ENCODE data around the gene SLC6A1.

DNA sequence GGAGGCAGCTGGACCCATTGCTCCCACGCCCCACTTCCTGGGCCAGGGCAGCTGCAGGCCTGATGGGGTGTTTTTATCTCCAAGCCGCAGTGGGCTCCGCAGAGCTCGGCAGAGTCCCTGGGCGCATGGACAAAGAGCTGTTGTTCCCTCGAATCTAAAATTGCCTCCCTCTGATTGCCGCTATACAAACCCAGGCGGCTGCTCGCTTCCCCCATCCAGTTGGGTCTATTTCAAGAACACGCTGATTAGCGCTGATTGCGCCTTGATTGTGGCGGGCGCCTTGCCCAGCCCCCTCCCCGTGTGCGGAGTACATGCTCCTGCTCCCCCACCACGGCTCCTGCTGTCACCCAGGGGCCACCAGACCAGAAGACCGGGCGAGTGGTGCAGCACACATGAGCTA, 43.4 kb upstream of the SLC6A1 start:
- TF ChIP-seq, protein P1, sequence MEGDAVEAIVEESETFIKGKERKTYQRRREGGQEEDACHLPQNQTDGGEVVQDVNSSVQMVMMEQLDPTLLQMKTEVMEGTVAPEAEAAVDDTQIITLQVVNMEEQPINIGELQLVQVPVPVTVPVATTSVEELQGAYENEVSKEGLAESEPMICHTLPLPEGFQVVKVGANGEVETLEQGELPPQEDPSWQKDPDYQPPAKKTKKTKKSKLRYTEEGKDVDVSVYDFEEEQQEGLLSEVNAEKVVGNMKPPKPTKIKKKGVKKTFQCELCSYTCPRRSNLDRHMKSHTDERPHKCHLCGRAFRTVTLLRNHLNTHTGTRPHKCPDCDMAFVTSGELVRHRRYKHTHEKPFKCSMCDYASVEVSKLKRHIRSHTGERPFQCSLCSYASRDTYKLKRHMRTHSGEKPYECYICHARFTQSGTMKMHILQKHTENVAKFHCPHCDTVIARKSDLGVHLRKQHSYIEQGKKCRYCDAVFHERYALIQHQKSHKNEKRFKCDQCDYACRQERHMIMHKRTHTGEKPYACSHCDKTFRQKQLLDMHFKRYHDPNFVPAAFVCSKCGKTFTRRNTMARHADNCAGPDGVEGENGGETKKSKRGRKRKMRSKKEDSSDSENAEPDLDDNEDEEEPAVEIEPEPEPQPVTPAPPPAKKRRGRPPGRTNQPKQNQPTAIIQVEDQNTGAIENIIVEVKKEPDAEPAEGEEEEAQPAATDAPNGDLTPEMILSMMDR (IDR thresholded peaks at IDR 0.05; ENCODE audit: insufficient read depth, low read length): no peak
- TF ChIP-seq GABPA (IDR thresholded peaks at IDR 0.05; ENCODE audit: low read depth): no peak

Measured in HL-60 (cell line).